Transverse colon (tissue), 4 donors: ENCODE results near the gene DKC1. TPM values are rescaled to one million over a fixed set of nuclear protein-coding genes. Genes with fewer than 3 reads are reported as not detected.
A peak's percentile ranks its signal among the peaks of the same experiment; 100 is the strongest.

Experiments
- DNase-seq: peaks from one replicate; pipeline ENCODE4 v3.0.0-alpha.2; 2019
- H3K27ac ChIP-seq, 4 donors: fragments of 200-600 bp; sonication (generic); 2 replicates each; pipeline ENCODE4 v1.5.1; 2016 to 2018; ENCODE audit warnings: inconsistent platforms in 4 of 4
- H3K27me3 ChIP-seq: fragments of 200-600 bp; sonication (generic); 2 replicates; pipeline ENCODE4 v1.5.1; 2017; ENCODE audit warnings: inconsistent platforms
- H3K36me3 ChIP-seq, 4 donors: fragments of 200-600 bp; sonication (generic); 2 replicates each; pipeline ENCODE4 v1.5.1; 2017 to 2019; ENCODE audit warnings: inconsistent platforms in 4 of 4
- H3K4me1 ChIP-seq, 4 donors: fragments of 200-600 bp; sonication (generic); 2 replicates each; pipeline ENCODE4 v1.5.1; 2017 to 2020; ENCODE audit warnings: inconsistent platforms in 4 of 4
- H3K4me3 ChIP-seq, 4 donors: fragments of 200-600 bp; sonication (generic); 1 replicate in 1 of 4; 2 replicates in 3 of 4; pipeline versions ENCODE4 v1.5.1 to v1.6.1; 2017 to 2019; ENCODE audit warnings: inconsistent platforms in 4 of 4
- H3K9me3 ChIP-seq, 2 donors: fragments of 200-600 bp; sonication (generic); 2 replicates each; pipeline ENCODE4 v1.5.1; 2017 to 2019; ENCODE audit warnings: inconsistent platforms in 2 of 2
- EP300 ChIP-seq: sonication (generic); formaldehyde crosslinking; IDR thresholded peaks from one replicate; pipeline ENCODE4 v1.6.1; 2017; ENCODE audit warnings: antibody characterized with exemption, low read depth
- POLR2A ChIP-seq: fragments of 450-650 bp; IDR thresholded peaks from one replicate; pipeline ENCODE4 v1.6.1; 2016; ENCODE audit warnings: antibody characterized with exemption, mild to moderate bottlenecking, moderate library complexity
- POLR2AphosphoS5 ChIP-seq, 3 donors: sonication (generic); formaldehyde crosslinking; IDR thresholded peaks; one replicate each; pipeline ENCODE4 v1.6.1; 2016; ENCODE audit warnings: antibody characterized with exemption in 3 of 3
- WGBS, 2 donors: methylation state at CpG; one replicate each; pipeline ENCODE4 v1.1.5; 2018; ENCODE audit warnings: low coverage in 1 of 2; 5-methylcytosine and 5-hydroxymethylcytosine counted together
- in situ Hi-C, 4 donors: fragments of 200-750 bp; cut with MboI; loops; one replicate each; pipeline versions ENCODE4 v1.15.0 to v1.15.1; 2017; ENCODE audit warnings: low sequenced_read_pairs in 3 of 4, low pct_ligation_motif_present in 1 of 4, low pct_unique_long_range_greater_than_20kb in 1 of 4
- intact Hi-C: fragments of 100-400 bp; cut with DNase I; formaldehyde crosslinking; loops from one replicate; pipeline ENCODE4 v1.15.1; 2023; ENCODE audit warnings: low total_unique reads
- total RNA-seq, 4 donors: library from RNA; depleted of rRNA; stranded (reverse); fragments of >200 nt; gene quantifications; one replicate each; pipeline ENCODE4 v1.1.0, GENCODE V29; 2016
- TF ChIP-seq, protein P1 (sequence below), 5 experiments: fragments of 200-600 bp in 3 of 5; fragments of 450-650 bp in 2 of 5; sonication (generic) in 3 of 5; IDR thresholded peaks; 1 replicate in 2 of 5; 2 replicates in 3 of 5; pipeline ENCODE4 v1.5.1; 2016 to 2017; ENCODE audit warnings: antibody characterized with exemption in 5 of 5, inconsistent platforms in 3 of 5, mild to moderate bottlenecking in 2 of 5, moderate library complexity in 1 of 5

DKC1 gene
- total RNA-seq, 4 donors from 2014 or later = 12.7 to 134 (median 24.9) TPM

DNA sequence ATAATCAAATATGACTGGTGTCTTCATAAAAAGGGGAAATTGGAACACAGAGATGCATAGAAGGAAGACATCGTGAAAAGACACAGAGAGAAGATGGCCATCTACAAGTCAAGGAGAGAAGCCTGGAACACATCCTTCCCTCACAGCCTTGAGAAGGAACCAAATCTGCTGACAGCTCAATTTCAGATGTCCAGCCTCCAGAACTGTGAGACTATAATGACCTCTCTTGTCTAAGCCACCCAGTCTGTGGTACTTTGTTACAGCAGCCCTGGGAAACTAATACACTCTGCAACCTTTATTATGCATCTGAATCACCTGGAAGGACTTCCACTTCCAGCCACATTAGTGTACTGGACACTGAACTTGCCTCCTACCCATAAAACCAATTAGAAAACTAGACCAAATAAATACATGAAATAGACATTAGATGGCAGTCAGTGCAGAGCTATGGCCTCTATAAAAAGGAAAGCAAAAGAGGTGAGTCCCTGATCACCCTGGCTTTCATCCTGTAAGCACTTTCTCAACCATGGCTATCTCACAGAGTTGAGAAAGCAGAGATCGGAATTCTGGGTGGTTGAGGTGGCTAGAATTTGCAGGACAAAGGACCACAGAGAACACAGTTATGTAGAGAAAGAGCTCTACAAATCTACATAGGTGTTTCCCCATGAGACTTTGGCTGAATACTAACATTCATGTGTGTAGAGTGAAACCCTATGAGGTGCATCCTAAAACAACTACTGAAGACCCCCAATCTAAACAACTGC, 37.5 kb upstream of the DKC1 start:
- TF ChIP-seq, protein P1, sequence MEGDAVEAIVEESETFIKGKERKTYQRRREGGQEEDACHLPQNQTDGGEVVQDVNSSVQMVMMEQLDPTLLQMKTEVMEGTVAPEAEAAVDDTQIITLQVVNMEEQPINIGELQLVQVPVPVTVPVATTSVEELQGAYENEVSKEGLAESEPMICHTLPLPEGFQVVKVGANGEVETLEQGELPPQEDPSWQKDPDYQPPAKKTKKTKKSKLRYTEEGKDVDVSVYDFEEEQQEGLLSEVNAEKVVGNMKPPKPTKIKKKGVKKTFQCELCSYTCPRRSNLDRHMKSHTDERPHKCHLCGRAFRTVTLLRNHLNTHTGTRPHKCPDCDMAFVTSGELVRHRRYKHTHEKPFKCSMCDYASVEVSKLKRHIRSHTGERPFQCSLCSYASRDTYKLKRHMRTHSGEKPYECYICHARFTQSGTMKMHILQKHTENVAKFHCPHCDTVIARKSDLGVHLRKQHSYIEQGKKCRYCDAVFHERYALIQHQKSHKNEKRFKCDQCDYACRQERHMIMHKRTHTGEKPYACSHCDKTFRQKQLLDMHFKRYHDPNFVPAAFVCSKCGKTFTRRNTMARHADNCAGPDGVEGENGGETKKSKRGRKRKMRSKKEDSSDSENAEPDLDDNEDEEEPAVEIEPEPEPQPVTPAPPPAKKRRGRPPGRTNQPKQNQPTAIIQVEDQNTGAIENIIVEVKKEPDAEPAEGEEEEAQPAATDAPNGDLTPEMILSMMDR (IDR thresholded peaks at IDR 0.05) = no peak
- TF ChIP-seq EP300 (no peak), POLR2A (no peak), POLR2AphosphoS5 (IDR thresholded peaks at IDR 0.05) (no peak)
- no peak for DNase-seq
- in situ Hi-C loops = loop anchor here in 1 of 4 donors (25.0 kb wide), 1 partner anchor 112 kb away; the partner anchor contains the start of gene SMIM9
- no peak overlapping the region for H3K4me3 ChIP-seq
- H3K36me3 ChIP-seq = no peaks in the 10 kb centered on the region
- no peak overlapping the region for H3K27ac ChIP-seq
- 63 to 83% methylated on average over 1 to 2 of the region's 2 CpGs for WGBS, 2 donors
- no peaks in the 10 kb centered on the region for H3K9me3 ChIP-seq
- no peaks in the 10 kb centered on the region for H3K27me3 ChIP-seq
- H3K4me1 ChIP-seq = peaks cover 0 to 22% (median 4%) of the 10 kb centered on the region in 4 donors
- intact Hi-C loops = no loop called here

DNA sequence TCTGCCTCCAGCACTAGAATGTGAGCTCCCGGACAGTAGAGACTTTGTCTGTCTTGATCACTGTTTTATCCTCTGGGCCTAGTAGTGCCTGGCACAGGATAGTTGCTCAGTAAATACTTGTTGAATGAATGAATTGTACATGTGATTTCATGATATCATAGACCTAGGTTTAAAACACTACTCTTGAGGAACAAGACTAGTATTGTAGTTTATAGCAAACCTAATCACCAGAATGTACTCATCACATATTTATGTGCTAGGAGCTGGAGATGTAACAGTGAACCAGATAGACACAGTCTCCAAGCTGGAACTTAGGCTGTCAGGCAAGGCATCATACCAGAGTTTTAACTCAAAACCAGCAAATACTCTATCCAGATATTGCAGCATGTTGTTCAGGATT, 35.2 kb upstream of the DKC1 start:
- Histone ChIP-seq H3K9me3 (no peaks in the 10 kb centered on the region), H3K4me1 (peaks cover 0 to 30% (median 4%) of the 10 kb centered on the region in 4 donors), H3K27ac (peak overlapping the region; percentile 54 to 85 (median 75)), H3K36me3 (no peaks in the 10 kb centered on the region), H3K4me3 (no peak overlapping the region), H3K27me3 (no peaks in the 10 kb centered on the region)
- TF ChIP-seq EP300 (no peak), POLR2AphosphoS5 (IDR thresholded peaks at IDR 0.05) (no peak), POLR2A (no peak)
- TF ChIP-seq, protein P1 (IDR thresholded peaks at IDR 0.05) = no peak
- intact Hi-C loops (no loop called here), in situ Hi-C loops (loop anchor here in 1 of 4 donors (25.0 kb wide), 1 partner anchor 110 kb away; the partner anchor contains the start of gene SMIM9)
- WGBS, 2 donors = 93% methylated on average over 1 of the region's 1 CpG; no CpG with 5 or more reads in 1 of the 2 donors
- DNase-seq = no peak

DNA sequence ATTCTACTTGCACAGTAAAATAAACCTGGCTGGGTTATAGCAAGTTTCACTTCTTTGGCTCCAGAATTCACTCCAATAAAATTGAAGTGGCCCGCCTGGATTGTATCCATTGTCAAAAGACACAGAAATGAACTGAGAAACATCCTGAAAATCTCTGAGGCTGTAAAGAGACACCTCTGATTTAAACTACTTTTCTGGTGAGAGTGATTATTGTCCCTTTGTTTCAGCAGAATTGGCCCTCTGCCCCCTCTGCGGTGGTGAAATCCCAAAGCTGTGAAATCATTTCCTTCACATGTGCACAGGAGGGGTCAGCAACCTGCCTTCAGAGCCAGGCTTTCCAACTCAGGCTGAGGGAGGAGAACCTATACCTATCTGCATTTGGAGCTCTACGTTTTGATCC, 34.8 kb upstream of the DKC1 start:
- peaks cover 0 to 30% (median 4%) of the 10 kb centered on the region in 4 donors for H3K4me1 ChIP-seq
- in situ Hi-C loops = loop anchor here in 1 of 4 donors (25.0 kb wide), 1 partner anchor 109 kb away; the partner anchor contains the start of gene SMIM9
- DNase-seq = peak; percentile 47
- no peaks in the 10 kb centered on the region for H3K36me3 ChIP-seq
- peak overlapping the region; percentile 54 to 85 (median 75) for H3K27ac ChIP-seq
- H3K9me3 ChIP-seq = no peaks in the 10 kb centered on the region
- 56 to 67% methylated on average over 1 to 3 of the region's 3 CpGs for WGBS, 2 donors
- intact Hi-C loops = no loop called here
- TF ChIP-seq POLR2AphosphoS5 (IDR thresholded peaks at IDR 0.05) = peak; percentile 4 to 38 (median 35)
- TF ChIP-seq, protein P1 (IDR thresholded peaks at IDR 0.05) = no peak
- H3K27me3 ChIP-seq = no peaks in the 10 kb centered on the region
- H3K4me3 ChIP-seq = no peak overlapping the region

DNA sequence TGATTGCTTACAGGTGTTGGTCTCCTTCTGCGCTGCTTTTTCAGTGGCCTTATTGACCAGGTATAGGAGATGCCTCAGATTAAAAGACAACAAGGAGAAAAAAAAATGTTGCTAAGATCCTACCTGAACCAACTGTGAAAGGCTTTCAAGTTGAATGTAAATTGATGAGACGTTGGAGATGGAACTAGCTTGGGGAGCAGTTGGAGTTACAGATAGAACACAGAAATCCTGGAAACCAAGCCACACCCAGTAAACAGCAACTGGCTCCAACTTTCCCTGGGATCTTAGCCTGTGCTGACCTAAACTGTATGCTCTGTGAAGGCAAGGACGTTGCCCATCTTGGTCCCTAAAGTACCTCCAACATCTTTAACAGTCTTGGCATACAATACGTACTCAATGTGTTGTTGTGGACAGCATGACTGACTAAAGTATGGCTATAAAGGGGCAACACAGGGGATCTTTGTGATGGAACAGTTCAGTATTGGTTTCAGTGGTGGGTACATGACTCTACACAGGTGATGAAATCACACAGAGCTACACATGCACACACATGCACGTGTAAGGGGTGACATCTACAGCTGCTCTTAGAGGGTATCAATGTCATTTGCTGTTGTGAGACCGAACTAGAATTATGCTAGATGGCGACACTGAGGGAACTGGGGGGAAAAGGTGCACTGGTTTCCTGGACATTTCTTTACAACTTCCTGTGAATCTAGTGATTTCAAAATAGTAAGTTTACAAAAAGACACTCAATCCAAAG, 34.1 kb upstream of the DKC1 start:
- intact Hi-C loops = no loop called here
- DNase-seq = no peak
- Histone ChIP-seq H3K4me3 (no peak overlapping the region), H3K4me1 (peaks cover 0 to 34% (median 4%) of the 10 kb centered on the region in 4 donors), H3K27ac (peak overlapping the region; percentile 55 to 85 (median 75)), H3K36me3 (no peaks in the 10 kb centered on the region), H3K27me3 (no peaks in the 10 kb centered on the region), H3K9me3 (no peaks in the 10 kb centered on the region)
- TF ChIP-seq, protein P1 (IDR thresholded peaks at IDR 0.05) = no peak
- TF ChIP-seq EP300 (no peak), POLR2AphosphoS5 (IDR thresholded peaks at IDR 0.05) (no peak), POLR2A (no peak)
- in situ Hi-C loops = loop anchor here in 1 of 4 donors (25.0 kb wide), 1 partner anchor 109 kb away; the partner anchor contains the start of gene SMIM9
- WGBS, 2 donors = 70% methylated on average over 7 of the region's 7 CpGs; no CpG with 5 or more reads in 1 of the 2 donors
